NCI-H82 (cell line): ENCODE measurements around the gene RBM22.

Experiments
- DNase-seq: peaks from one replicate; lab custom pipeline; 2025; lab: John Stamatoyannopoulos, UW

The RBM22 gene

GRCh38 chr5:150672237-150672883 lies 28.5 kb downstream of the RBM22 start:
- DNase-seq, result no peak

- no peak for DNase-seq
Observed at GRCh38 chr5:150671509-150672236, 29.2 kb downstream of the RBM22 start.

GRCh38 chr5:150670948-150671310 lies 29.9 kb downstream of the RBM22 start:
- no peak for DNase-seq

GRCh38 chr5:150670275-150670947 lies 30.5 kb downstream of the RBM22 start:
- peak; percentile 77 for DNase-seq

GRCh38 chr5:150665044-150665443 lies 35.8 kb downstream of the RBM22 start:
- no peak for DNase-seq

- DNase-seq, result no peak
Observed at GRCh38 chr5:150663936-150664335, 36.9 kb downstream of the RBM22 start.

GRCh38 chr5:150662731-150663516 lies 37.9 kb downstream of the RBM22 start:
- DNase-seq, result no peak

GRCh38 chr5:150661821-150662596 lies 38.9 kb downstream of the RBM22 start:
- DNase-seq, result no peak

GRCh38 chr5:150661086-150661485 lies 39.8 kb downstream of the RBM22 start, which contains the start of gene MYOZ3:
MYOZ3 (plus strand) TSS chr5:150661251; CDS start chr5:150662942, 1,691 bp downstream.
- no peak for DNase-seq

- peak; percentile 49 for DNase-seq
Observed at GRCh38 chr5:150660108-150660831, 40.6 kb downstream of the RBM22 start.

- DNase-seq, result no peak
Observed at GRCh38 chr5:150659360-150660107, 41.3 kb downstream of the RBM22 start.

GRCh38 chr5:150658699-150659265 lies 42.1 kb downstream of the RBM22 start:
- no peak for DNase-seq

GRCh38 chr5:150658121-150658520 lies 42.7 kb downstream of the RBM22 start:
- no peak for DNase-seq

- peak; percentile 80 for DNase-seq
Observed at GRCh38 chr5:150656191-150657132, 44.4 kb downstream of the RBM22 start.

GRCh38 chr5:150655221-150655620 lies 45.6 kb downstream of the RBM22 start:
- DNase-seq, result no peak

GRCh38 chr5:150653762-150654556 lies 46.9 kb downstream of the RBM22 start:
- no peak for DNase-seq

GRCh38 chr5:150653145-150653761 lies 47.6 kb downstream of the RBM22 start:
- no peak for DNase-seq
